Measurements from ENCODE around the gene ACOT7.

The ACOT7 gene

DNA sequence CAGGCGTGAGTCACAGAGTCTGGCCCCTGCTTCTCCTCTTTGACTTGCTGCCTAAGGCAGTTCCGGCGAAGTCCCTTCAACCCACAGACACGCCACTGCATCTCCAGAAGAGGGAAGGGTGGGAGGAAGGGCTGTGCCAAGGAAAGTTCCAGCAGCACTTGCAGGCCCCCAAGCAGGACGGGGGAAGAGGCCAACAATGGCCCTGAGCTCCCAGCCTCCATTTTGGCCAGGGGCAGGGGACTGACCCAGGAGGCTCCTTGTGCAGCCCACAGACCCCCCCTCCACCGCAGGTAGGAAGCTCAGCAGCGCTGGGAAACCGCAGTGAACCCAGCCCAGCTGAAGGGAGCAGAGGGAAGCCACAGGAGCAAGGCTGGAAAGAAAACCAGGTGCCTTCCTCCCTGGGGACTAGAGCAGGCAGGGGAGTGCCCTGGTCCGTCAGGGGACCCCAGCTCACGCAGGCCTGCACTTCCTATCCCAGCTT, 35.4 kb downstream of the ACOT7 start:
- TF ChIP-seq, protein P1, sequence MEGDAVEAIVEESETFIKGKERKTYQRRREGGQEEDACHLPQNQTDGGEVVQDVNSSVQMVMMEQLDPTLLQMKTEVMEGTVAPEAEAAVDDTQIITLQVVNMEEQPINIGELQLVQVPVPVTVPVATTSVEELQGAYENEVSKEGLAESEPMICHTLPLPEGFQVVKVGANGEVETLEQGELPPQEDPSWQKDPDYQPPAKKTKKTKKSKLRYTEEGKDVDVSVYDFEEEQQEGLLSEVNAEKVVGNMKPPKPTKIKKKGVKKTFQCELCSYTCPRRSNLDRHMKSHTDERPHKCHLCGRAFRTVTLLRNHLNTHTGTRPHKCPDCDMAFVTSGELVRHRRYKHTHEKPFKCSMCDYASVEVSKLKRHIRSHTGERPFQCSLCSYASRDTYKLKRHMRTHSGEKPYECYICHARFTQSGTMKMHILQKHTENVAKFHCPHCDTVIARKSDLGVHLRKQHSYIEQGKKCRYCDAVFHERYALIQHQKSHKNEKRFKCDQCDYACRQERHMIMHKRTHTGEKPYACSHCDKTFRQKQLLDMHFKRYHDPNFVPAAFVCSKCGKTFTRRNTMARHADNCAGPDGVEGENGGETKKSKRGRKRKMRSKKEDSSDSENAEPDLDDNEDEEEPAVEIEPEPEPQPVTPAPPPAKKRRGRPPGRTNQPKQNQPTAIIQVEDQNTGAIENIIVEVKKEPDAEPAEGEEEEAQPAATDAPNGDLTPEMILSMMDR (conservative IDR thresholded peaks at IDR 0.05; ENCODE audit: low read depth, low read length) = no peak
- DNase-seq (ENCODE audit: low read depth) = no peak
- H3K4me3 ChIP-seq (ENCODE audit: low read depth, low read length) = no peak overlapping the region

DNA sequence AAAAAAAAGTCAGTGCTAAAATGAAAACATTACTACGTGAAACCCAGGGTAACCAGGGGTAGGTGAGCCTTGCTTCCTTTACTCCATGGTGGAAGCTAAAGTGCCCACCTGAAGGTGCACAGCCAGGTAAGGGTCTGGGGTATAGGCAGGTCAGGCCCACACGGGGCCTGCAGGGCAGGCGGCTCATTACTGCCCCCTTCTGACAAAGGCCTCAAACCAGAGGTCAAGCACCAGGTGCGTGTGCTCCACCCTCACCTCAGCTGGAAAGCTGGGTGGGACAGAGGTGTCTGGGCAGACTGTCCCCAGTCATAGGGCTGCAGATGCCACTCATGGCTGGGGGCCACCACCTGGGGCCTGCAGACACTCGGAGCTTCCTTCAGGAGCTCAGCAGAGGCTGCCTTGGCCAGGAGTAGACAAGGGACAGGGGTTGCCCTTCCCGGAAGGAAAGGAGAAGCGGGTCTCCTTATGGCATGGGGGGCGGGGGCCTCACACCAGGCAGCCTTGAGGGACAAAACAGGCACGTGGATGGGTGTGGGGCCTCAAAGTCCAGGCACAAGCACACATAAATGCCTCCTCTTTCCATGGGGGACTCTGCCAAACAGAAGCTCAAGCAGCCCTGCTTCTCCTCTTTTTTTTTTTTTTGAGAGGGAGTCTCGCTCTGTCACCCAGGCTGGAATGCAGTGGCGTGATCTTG, 36.2 kb downstream of the ACOT7 start:
- H3K4me3 ChIP-seq (ENCODE audit: low read depth, low read length) = no peak overlapping the region
- DNase-seq (ENCODE audit: low read depth) = no peak
- TF ChIP-seq, protein P1 (conservative IDR thresholded peaks at IDR 0.05; ENCODE audit: low read depth, low read length) = peak; percentile 34

DNA sequence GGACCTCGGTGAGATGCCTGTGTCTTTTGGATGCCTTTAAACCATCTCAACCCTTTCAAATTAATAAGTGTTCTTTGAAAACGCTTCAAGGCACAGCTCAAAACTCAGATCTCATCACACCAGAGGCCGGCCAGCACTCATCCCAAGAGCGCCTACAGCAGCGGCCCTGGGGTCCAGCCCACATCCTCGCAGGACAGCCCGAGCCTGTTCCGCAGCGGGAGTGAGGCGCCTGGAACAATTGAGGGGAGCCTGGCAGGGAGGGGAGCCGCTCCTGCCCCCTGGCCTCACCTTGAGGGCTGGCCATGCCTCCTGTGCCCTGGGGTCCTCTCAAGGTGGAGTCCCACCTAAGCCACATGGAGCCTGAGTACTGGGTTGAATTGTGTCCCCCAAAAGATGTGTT, 37.9 kb downstream of the ACOT7 start:
- TF ChIP-seq, protein P1 (conservative IDR thresholded peaks at IDR 0.05; ENCODE audit: low read depth, low read length) = no peak
- DNase-seq (ENCODE audit: low read depth) = no peak
- H3K4me3 ChIP-seq (ENCODE audit: low read depth, low read length) = no peak overlapping the region

DNA sequence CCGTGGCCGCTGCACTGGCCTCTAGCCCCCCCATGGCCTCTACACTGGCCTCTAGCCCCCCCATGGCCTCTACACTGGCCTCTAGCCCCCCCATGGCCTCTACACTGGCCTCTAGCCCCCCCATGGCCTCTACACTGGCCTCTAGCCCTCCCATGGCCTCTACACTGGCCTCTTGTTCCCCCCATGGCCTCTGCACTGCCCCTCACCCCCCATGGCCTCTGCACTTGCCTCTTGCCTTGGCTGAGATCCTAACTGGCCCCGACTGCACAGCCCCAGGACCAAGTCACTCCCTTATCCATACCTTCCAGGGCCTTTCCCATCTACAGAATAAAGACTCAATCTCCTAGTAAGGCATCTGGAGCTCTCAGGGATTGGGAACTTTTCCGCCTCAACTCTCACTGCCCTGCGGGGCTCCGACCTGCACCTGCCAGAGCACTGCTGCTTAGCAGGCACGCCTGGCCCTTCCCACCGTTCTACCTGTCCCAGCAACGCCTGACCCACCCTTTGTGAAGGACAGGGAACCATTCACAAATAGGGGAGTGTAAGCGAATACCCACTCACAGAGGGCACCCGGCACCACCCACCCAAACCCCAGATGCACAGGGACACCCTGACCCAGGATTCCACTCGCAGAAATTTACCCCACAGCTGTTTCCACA, 38.8 kb downstream of the ACOT7 start:
- DNase-seq (ENCODE audit: low read depth) = no peak
- H3K4me3 ChIP-seq (ENCODE audit: low read depth, low read length) = no peak overlapping the region
- TF ChIP-seq, protein P1 (conservative IDR thresholded peaks at IDR 0.05; ENCODE audit: low read depth, low read length) = no peak

DNA sequence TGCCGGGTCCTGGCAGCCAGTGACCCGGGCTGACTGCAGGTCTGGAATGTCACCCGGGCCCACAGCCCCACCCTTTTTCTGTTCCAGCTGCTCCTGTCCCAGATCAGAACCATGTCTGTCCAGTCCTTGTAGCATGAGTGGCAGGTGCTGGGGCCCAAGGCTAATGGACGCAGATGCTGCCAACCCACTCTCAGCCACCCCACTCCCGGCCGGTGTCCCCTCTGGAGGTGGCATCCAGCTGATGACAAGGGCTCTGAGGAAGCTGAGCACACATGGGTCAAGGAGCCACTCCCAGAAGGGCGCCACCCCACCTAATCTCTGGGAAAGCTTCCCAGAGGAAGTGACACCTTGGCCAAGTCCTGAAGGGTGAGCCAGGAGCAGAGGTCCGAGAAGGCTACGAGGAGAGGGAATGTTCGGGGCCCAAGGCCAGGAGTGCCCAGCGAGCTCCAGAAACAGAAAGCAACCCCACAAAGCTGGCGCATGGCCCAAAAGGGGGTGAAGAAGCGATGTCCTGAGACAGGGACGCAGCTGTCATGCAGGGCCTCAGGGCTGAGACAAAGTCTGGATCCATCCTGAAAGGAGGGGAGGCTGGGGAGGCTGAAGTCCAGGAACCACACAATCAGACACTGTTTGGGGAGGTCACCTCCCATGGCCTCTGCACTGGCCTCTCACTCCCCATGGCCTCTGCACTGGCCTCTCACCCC, 39.5 kb downstream of the ACOT7 start:
- no peak overlapping the region for H3K4me3 ChIP-seq (ENCODE audit: low read depth, low read length)
- TF ChIP-seq, protein P1 (conservative IDR thresholded peaks at IDR 0.05; ENCODE audit: low read depth, low read length) = no peak
- no peak for DNase-seq (ENCODE audit: low read depth)

- TF ChIP-seq, protein P1 (conservative IDR thresholded peaks at IDR 0.05; ENCODE audit: low read depth, low read length) = no peak
- no peak overlapping the region for H3K4me3 ChIP-seq (ENCODE audit: low read depth, low read length)
- DNase-seq (ENCODE audit: low read depth) = no peak
These were observed 40.0 kb downstream of the ACOT7 start for GRCh38 chr1:6353619-6353954.

All from choroid plexus epithelial cell (primary cell).